ENCODE results near the gene SLC43A2.

SLC43A2 gene

DNA sequence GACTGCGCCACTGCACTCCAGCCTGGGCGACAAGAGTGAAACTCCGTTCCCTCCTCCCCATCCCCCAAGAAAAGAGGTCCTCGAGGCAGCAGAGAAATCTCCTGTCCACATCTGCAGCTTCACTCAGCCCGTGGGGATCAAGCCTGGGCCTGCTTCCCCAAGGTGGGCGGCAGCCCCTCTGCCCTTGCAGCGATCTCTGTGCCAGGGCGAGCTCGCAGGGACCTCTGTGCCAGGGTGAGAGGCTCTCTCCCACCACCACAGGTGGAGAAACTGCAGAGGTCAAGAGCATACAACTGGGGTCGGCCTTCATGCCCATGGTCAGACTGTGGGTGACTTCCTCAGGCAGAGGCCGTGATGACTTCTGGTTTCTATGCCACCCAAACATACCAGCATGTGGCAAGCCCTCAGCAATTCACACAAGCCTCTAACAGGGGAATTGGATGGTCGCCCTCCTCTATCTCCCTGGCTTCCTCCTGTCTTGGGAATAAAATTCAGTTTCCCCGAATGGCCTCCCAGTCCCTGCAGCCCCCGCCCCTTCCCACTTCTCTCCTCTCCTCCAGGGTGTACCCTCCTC is 5.5 kb downstream of the SLC43A2 start:
- no peak for DNase-seq (ENCODE audit: low read depth)

DNA sequence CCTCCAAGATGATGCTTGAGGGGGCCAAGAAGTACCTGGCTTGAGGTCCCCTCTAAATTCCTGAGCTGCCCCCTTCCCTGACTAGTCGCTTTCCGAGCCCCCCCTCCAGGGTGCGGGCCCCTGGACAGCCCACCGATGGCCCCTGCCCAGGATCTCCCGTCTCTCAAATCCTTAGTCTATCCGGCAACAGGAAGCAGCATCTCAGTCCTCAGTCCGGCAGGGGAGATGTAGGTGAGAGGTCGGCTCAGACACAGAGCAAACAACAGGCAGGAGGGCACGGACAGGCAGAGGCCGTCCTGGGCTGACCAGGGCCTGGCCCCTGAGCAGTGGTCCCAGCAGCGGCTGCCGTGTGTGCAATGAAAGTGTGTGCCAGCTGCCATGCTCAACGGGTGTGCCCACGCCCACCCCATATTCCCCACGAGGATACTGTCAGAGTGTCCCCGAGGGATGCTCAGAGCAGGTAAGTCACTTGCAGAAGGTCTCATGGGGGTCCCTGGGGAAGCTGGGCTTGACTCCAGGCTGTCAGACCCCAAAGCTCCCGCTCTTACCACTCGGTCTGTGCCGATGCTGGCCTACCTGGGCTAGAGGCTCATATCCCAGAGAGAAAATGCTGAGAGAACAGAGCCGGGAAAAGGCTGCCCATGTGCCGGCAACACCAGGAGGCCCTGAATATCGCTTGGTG is 7.2 kb downstream of the SLC43A2 start:
- DNase-seq (ENCODE audit: low read depth), result no peak

- DNase-seq (ENCODE audit: low read depth), result no peak
Observed at GRCh38 chr17:1620486-1620885, 8.1 kb downstream of the SLC43A2 start.

- peak; percentile 53 for DNase-seq (ENCODE audit: low read depth)
Observed at GRCh38 chr17:1617620-1618174, 10.9 kb downstream of the SLC43A2 start.

DNA sequence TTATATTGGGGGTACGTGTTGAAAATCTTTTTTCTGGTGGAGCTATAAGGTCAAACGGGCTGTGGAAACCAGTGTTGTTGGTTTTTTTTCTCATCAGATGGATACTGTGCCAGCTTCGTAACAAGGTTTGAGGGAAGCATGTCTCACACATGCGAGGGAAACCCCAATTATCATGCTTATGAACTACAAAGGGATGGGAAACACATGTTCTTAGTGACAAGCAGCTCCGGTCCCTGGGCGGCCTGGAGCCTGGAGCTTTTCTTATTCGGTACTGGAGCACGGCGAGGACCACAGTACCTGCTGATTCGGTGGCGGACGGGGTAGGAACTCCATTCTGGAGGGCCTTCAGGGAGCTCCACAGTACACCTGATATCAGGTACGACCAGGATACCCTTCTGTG is 12.5 kb downstream of the SLC43A2 start:
- DNase-seq (ENCODE audit: low read depth), result no peak

DNA sequence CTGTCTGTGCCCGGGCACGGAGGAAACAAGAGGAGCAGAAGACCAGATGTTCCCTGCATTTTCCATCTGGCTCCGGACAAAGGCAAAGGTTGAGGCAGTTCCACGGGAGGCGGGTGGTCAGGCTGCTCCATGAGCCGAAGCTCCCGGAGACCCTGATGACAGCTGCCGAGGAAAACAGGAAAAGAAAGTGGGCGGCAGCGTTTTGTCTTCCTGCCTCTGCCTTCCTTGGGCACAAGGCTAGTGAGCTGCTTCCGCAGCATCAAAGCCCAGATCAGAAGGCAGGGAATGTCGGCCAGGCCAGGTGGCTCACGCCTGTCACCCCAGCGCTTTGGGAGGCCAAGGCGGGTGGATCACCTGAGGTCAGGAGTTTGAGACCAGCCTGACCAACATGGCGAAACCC is 16.2 kb downstream of the SLC43A2 start:
- no peak for DNase-seq (ENCODE audit: low read depth)

DNA sequence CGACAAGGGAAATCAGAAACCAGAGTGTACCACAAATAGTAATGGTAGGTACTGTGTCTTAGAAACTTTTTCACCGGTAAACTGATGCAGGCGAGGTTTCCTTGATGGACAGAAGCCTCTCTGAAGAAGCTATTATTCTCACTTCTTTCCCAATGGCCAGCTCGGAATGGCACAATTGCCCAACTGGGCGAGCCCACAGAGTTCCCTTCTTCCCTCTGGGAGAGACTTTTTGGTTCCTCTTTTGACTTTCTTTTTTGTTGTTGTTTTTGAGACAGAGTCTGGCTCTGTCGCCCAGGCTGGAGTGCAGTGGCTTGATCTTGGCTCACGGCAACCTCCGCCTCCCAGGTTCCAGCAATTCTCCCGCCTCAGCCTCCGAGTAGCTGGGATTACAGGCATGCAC is 16.9 kb downstream of the SLC43A2 start:
- no peak for DNase-seq (ENCODE audit: low read depth)

GRCh38 chr17:1608676-1609075 is 20.0 kb downstream of the SLC43A2 start:
- DNase-seq (ENCODE audit: low read depth), result no peak

DNA sequence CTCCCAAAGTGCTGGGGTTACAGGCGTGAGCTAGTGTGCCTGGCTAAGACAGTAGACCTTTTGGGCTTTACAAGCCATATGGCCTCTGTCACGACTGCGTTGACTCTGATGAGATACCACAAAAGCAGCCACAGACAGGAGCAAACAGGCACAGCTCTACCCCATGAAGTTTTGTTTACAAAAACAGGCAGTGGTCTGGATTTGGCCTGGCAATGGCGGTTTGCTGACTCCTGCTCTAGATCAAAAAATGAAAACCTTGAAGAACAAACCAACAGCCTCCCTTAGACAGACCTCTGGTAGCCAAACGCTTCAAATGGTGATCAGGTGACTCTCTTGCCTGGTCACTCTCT is 20.7 kb downstream of the SLC43A2 start:
- DNase-seq (ENCODE audit: low read depth), result no peak

DNA sequence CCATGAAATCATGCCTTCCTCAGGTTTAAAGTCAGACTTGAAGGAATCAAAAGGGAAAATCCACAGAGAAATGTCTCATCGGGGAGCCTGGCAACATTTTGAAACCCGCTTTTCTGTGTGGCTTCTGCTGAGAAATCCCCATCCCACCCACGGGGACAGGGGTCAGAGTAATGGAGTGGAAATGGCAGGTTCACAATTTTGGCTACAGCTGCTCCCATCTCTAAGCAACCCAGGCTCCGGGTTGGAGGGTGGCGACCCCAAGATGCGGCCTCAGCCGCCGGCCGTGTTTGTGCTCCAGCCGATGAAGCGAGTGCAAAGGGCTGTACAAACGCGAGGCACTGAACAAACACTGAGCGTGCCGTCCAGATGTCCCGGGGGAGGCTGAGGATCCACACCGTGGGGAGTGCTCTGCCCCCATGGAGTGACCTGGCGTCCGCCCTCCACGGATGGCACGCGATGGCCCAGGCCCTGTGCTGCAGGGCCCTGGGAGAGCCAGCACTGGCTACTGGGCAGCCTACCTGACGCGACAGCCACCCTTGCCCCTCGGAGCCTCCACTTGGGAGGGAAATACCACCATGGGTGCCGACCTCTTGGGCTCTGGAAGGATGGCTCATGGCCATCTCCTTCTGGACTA is 22.2 kb downstream of the SLC43A2 start:
- DNase-seq (ENCODE audit: low read depth), result no peak

DNA sequence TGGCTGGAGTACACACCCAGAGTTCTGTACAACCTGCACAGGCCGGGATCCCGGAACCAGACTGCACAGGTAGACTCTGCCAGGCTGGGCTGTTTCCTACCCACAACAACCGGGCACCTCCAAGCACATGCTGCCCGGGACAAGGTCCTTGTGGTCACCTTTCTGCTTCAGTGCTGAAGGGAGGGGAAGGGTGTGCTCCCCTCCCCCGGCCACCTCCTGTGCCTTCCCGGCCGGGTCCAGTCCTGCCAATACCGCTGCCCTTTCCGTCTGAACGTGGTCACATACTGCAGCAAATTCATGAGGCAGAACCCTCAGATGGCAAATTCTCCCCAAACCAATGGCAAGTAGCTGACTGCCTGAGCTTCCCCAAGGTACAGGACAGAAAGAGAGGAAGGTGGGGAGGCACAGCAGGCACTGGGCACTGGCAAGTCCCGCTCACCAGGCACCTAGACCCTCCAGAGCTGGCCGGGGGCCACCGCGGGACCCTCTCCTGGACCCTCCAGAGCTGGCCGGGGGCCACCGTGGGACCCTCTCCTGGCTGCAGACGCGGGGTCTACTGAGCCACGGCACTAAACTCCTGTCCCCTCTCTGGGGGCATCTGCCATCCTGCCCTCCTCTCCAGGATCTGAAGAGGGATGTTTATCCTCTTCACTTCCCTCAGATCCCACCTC is 22.8 kb downstream of the SLC43A2 start:
- no peak for DNase-seq (ENCODE audit: low read depth)

- DNase-seq (ENCODE audit: low read depth), result no peak
Observed at GRCh38 chr17:1604831-1605528, 23.7 kb downstream of the SLC43A2 start.

DNA sequence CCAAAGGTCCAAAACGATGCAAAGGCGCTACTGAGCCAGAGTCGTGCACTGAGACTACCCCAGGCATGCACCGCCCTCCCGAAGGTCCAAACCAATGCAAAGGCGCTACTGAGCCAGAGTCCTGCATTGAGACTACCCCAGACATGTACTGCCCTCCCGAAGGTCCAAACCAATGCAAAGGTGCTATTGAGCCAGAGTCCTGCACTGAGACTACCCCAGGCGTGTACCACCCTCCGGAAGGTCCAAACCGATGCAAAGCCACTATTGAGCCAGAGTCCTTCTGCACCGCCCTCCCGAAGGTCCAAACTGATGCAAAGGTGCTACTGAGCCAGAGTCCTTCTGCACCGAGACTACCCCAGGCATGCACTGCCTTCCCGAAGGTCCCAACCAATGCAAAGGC is 27.1 kb downstream of the SLC43A2 start:
- no peak for DNase-seq (ENCODE audit: low read depth)

DNA sequence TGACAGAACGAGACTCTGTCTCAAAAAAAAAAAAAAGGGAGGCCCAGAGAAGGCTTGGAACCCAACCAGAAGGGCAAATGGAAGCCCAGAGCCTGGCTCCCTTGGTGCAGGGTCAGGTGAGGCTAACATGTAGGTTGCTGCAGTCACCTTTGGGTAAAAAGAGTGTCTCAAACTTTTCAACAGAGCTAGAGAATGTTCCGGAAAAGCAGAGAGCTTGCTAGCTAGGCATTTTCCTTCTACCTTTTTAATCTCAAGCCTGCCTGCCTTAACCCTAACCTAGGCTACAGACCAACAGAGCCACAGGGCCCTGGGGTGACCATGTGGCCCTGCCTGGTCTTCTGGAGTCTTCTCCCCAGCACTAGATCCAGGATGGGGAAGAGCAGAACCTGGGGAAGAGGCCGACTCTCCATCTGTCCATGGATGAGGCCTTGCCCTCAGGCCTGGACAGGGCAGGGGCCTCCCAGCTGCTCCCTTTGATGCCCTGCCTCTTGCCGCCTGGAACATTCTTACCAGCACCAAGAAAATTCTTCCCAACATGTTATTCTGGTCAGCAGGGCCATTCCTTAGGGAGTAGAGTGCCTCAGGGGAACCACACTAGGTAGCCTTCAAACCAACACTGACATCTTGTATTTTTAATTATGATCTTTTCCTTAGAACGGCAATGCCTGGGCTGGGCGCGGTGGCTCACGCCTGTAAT is 30.1 kb downstream of the SLC43A2 start:
- no peak for DNase-seq (ENCODE audit: low read depth)

GRCh38 chr17:1597861-1598342 is 30.7 kb downstream of the SLC43A2 start:
- DNase-seq (ENCODE audit: low read depth), result no peak

DNA sequence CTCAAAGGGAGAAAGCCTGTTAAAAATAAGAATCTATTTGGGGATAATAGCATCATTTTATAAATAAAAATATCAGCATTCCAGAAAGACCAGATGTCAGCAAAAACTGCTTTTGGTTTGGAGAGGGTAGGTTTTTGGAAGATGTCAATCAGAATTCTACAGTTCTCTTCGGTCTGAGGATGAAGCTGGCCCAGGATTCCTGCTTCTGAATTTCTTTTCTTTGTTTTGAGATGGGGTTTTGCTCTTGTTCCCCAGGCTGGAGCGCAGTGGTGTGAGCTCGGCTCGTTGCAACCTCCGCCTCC is 35.1 kb downstream of the SLC43A2 start:
- no peak for DNase-seq (ENCODE audit: low read depth)

GRCh38 chr17:1592751-1593629 is 35.6 kb downstream of the SLC43A2 start:
- no peak for DNase-seq (ENCODE audit: low read depth)

- no peak for DNase-seq (ENCODE audit: low read depth)
Observed at GRCh38 chr17:1591474-1592090, 37.1 kb downstream of the SLC43A2 start.

- DNase-seq (ENCODE audit: low read depth), result no peak
Observed at GRCh38 chr17:1590747-1591473, 37.7 kb downstream of the SLC43A2 start.
